GOT3 (cell line): ENCODE results near the gene RAB11FIP5.

Experiments used
- DNase-seq: peaks from one replicate; lab custom pipeline; 2025; ENCODE audit warnings: mixed read lengths; lab: John Stamatoyannopoulos, UW

The RAB11FIP5 gene

DNA sequence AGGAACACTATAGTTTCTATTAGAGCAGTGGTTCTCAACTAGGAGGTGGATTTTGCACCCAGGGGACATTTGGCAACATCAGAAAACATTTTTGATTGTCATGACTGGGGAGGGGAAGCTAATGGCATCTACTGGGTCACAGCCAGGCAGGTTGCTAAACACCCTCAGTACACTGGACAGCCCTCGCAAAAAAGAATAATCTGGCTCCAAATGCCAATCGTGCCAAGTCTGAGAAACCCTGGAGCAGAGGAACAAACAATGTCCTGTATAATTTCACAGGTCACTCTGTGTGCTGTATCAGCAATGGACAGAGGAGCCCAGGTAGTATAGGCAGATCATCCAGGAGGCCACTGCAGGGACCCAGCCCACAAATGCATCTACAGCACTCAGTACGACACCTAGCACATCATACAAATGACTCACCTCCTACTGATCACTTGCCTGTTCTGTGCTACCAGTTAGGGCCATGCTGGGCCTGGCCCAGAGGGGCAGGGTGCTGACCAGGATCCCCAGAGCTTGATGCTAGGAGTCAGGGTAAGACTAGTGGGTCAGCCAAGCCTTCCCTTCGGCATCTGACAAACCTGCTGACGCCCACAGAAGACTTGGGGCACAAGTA, 78.9 kb downstream of the RAB11FIP5 start:
- DNase-seq, result no peak

DNA sequence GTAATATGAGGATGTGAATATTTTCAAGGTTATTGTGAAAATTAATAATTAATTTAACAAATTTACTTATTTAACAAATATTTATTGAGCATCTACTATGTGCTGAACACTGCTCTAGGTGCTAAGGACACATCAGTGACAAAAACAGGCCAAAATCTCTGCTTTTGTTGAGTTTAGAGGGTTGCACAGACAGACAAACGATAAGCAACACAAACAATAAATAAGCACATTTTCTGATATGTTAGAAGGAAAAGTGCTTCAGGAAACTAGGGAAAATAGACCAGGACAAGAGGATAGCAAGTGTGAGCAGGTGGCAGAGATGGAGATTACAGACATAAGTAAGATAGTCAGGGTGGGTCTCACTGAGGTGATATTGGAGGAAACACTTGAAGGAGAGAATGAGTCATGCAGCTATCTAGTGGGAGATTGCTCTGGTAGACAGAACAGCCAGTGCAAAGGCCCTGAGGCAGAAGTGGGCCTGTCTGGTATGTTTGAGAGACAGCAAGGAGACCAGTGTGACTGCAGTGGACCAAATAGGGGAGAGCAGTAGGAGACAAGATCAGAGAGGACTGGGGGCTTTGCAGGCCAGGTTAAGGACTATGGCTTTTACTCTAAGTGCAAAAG, 79.5 kb downstream of the RAB11FIP5 start:
- no peak for DNase-seq

DNA sequence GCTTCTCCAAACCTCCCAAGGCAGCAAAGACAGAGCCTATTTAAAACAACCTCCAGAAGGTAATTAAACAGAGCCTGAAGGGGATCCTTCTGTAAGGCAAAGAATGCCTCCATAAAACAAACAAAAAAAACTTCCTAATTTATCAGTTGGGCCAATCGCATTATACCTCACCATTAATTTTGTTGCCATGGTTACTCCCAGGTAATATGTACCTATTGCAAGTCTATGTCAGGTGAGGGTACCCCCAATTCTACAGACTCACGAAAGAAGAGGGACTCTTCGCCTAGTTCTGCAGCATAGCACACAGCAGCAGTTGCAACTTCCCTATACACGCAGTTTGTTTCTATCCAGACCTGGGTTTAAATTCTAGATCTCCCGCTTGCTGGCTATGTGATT, 80.0 kb downstream of the RAB11FIP5 start:
- DNase-seq, result no peak

DNA sequence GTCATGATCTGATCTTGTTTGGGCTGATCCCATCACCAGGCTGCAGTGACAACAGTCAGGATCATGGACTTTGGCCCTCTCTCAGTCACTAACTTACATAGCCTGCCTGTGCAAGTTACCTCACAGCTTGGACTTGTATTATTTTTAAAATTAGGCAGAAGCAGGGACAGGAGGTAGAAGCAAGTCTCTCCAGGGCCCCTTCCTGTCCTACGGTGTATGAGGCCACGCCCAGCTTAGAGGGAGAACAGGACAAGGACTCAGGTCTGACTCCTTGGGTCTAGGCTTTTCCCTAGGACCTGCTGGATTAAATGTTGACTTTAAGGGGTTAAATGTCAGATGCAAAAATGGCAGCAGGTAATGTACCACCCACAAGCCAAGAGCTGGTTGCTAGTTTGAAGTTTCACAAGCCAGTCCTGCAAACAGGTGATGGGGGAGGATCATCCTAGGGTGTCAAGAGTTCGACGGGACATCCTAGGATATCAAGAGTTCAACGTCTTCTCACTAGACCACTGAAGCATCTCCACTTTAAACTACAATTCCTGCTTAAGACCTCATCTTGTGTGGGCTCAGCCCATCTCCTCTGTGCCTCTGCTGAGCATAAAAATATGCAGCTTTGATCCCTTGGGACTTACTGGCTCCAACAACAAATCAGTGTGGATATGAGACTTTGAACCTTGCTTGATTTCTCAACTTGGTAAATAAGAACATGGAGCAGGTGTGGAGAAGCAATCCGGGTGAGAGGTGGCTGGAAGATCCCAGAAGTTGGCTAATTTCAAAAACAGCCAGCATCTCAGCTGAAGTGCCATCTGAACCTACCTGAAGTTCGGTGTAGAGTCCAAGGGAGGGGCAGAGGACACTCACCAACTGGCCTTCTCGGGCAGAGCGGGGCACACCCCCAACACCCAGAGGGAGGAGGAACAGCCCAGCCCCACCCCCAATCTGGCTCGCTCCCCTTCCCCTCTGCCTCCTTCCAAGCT, 80.7 kb downstream of the RAB11FIP5 start:
- DNase-seq, result no peak

- DNase-seq, result no peak
These were observed 81.6 kb downstream of the RAB11FIP5 start for GRCh38 chr2:73031095-73031678.

DNA sequence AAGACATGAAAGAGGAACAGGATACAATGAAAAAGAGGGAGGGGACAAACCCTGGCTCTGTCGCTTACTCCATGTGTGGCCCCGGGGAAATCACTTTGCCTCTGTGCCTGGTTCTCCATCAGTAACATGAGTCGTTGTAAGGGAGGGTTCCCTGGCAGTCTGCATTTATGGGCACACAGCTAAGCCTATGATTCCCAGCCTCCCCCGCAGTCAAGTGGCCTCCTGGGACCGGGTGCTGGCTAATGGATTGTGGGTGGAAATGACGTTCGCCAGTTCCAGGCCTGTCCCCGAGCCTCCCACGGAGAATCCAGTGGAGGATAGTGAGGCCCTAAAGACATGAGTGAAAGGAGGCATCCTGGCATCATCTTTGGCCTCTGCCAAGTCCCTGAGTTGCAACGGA, 83.9 kb downstream of the RAB11FIP5 start:
- no peak for DNase-seq

- DNase-seq, result no peak
These were observed 85.4 kb downstream of the RAB11FIP5 start for GRCh38 chr2:73027340-73027739.

DNA sequence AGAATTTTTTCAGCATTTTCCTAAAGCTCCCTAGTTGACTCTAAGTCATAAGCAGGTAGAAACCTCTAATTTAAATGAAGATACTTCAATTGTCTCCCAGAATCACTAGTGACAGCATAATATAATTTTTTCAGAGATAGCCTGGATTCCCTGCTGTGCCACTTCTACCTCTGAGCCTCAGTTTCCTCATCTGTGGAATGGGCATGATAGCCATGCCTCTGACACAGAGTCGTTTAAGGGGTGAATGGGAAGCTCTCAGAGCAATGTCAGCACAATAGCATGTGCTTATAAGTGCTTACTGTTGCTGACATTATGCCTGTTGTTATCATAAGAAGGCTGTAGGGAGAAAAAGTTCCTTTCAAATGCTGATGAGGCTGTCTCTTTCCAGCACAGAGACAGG, 89.3 kb downstream of the RAB11FIP5 start:
- no peak for DNase-seq
